Stimulated activated CD4-positive, alpha-beta T cell treated with anti-CD3 and anti-CD28 coated beads, Interleukin-2, amount 100 ng/mL, for 4 hours (primary cell): ENCODE results near the gene ORM1.
"Not testable (repeated sequence)": the region's sequence is repeated elsewhere in the genome, so short reads cannot be mapped to it uniquely, and the experiment has no call there.

Experiments
- DNase-seq: peaks from one replicate; pipeline ENCODE4 v3.0.0-alpha.2; 2020; ENCODE audit warnings: low read depth

ORM1 gene

DNA sequence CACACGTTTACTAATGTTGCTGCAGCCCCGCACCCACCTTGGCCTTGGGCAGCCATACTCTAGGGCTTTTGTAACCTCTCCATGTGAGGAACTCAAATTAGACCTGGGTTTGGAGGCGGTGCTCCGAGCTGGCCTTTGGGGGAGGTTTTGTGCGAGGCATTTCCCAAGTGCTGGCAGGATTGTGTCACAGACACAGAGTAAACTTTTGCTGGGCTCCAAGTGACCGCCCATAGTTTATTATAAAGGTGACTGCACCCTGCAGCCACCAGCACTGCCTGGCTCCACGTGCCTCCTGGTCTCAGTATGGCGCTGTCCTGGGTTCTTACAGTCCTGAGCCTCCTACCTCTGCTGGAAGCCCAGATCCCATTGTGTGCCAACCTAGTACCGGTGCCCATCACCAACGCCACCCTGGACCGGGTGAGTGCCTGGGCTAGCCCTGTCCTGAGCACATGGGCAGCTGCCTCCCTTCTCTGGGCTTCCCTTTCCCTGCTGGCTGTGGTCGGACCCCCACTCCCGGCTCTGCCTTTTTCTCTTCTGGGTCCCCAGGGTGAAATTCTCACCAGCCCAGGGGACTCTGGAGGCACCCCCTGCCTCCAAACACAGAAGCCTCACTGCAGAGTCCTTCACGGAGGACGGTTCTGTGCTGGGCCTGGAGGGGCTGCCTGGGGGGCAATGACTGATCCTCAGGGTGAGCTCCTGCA is at the start of gene ORM1:
Gene ORM1, plus strand, starts transcription at position 268 of the 701 bp plus-strand sequence. Its CDS starts 36 bp downstream, at position 304.
- not testable (repeated sequence) for DNase-seq

DNA sequence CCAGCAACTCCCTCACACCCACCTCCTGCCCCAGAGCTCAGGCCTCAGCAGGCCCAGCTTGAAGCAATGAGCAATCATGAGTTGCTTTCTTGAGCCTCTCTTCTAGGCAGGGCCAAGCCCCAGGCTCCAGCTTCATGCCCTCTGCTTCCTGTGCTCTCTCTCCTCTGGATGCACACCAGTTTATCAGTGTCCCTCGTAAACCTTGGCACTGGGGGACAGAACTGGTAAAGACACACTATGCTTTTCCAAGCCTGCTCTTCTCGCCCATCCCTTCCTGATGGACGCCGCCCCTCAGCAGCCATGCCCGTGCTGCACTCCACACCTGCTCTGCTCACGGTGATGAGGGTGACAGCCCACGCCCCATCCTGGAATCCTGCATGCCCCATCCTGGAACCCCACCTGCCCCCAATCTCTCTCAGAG is 49.4 kb upstream of the ORM1 start:
- DNase-seq, result no peak

DNA sequence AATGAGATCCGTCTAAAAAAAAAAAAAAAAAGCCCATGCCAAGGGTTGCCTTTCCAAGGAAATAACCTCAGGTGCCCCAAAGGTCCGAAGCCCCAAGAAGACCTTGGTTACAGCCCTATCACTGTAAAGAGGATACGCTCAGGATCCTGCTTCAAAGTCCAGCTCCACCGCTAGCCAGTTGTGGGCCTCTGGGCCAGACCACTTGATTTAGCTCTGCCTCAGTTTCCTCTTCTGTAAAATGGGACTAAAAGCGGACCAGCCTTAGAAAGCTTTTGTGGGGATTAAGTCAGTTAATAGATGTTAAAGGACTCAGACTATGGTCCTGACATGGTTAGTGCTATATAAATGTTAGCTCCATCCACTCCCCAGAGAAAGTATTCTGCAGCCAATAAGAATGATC is 48.7 kb upstream of the ORM1 start:
- DNase-seq, result no peak

DNA sequence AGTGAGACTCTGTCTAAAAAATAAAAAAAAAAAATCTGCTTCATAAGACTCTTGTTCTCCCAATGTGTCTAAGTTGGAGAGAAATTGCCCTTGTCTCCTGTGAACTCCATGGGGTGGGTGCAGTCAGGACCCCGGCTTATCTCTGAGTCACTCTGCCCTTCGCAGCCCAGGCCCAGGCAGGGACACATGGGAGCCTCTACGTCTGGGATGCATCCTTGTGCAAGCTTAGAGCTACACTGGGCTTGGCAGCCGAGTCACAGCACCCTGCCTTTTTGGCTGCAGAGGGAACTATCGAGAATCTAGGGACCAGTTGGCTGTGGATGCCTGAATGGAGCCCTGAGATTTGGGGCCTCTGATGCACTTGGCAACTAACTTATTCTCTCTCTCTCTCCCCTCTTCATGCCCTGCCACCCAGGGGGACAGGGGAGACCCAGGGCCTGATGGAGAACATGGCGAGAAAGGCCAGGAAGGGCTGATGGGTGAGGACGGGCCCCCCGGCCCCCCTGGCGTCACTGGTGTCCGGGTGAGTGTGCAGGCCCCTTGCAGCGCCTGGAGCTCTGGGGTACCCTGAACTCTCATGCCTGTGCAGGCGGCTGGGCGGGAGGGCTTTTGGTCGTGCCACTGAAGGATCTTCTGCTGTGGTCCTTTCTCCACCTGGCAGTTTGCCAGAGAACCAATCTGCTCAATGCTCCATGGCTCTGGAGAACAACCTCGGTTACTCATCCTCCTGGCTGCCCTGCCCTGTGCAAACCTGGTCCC is 47.5 kb upstream of the ORM1 start:
- DNase-seq, result no peak

DNA sequence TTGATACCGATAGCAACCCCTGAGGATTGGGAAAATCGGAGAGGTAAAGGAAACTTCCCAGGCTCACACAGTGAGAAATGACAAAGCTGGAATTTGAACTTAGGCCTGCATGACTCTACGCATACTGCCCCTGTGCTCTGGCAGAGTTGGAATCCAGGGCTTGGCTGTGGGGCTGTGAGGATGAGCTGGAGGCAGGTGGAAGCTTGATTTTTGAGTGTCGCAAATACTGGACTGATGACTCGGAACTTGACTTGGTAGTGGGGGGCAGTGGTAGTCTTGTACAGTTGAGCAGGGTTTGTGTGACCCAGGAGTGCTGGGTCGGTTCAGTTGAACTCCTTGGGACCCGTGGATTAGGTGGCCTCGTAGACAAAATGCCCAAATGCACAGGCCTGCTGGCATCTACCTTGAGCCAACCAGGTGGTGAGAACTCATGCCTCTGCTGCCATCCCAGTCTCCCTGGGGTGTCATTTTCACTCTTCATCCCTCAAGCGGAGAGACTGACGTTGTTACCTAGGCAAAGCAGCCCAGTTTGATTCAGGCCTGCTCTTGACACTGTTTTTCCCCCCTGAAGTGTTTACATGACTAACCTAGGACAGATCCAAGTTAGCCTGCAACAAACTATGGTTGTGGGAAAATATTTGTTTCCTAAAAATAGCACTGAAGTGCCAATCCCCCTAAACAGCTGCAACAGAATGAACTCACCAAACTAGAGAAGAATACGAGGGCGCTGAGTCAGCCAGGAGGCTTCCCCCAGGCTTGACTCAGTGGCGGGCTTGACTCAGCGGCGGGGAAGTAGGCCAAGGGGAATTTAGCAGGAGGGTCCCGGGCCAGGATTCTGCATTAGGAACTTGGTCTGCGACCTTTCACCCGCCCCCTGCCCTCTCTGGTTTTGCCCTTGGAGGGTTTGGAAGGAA is 45.7 kb upstream of the ORM1 start:
- no peak for DNase-seq

DNA sequence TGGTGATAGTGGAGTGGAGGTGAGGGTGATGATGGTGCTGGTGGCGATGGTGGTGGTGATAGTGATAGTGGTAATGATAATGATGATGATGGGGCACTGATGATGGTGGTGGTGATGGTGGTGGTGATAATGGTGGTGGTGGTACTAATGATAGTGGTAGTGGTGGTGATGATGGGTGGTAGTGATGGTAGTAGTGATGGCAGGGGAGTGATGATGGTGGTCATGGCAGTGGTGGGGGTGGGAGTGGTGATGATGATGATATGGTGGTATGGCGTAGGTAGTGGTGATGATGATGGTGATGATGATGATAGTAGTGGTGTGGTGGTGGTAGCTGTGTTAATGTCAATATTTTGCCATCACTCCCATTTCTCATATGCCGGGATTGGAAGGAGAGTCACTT is 44.5 kb upstream of the ORM1 start:
- DNase-seq, result no peak

DNA sequence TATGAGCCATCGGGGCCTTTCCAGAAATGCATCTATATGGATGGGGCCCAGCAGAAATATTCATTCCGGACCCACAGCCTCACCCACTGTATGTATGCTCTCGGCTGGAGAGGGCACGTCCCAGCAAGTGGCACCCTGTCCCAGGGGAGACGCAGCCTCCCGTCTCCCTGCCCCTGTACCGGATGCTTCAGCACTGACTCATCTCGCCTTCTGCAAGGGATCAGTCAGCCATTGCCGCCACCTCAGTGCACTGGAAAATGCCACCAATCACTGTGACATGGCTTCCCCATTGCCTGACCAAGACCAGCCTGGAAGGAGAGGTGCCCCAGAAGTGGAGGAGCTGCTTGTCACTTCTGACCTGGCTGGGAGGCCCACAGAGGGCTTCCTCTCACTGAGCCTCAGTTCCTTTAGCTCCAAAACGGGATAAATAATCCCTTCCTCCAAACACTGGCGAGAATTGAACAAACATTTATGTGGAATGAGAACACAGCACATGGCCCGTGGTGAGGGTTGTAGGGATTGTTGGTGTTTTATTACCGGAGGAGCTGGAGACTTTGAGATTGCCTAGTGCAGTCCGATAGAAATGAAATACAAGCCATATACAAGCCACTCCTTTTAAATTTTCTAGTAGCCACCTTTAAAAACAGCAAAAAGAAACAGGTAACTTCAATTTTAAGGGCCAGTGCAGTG is 43.9 kb upstream of the ORM1 start:
- DNase-seq, result no peak

DNA sequence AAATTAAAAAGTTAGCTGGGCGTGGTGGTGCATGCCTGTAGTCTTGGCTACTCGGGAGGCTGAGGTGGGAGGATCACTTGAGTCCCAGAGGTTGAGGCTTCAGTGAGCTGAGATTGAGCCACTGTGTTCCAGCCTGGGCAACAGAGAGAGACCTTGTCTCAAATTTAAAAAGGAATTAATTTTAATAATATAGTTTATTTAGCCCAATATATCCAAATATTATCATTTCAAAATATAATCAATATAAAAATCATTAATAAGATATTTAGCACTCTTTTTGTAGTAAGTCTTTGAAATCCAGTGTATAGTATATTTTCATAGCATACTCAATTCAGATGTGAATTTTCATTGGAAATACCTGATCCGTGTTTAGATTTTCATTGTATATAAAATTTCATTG is 43.2 kb upstream of the ORM1 start:
- no peak for DNase-seq

DNA sequence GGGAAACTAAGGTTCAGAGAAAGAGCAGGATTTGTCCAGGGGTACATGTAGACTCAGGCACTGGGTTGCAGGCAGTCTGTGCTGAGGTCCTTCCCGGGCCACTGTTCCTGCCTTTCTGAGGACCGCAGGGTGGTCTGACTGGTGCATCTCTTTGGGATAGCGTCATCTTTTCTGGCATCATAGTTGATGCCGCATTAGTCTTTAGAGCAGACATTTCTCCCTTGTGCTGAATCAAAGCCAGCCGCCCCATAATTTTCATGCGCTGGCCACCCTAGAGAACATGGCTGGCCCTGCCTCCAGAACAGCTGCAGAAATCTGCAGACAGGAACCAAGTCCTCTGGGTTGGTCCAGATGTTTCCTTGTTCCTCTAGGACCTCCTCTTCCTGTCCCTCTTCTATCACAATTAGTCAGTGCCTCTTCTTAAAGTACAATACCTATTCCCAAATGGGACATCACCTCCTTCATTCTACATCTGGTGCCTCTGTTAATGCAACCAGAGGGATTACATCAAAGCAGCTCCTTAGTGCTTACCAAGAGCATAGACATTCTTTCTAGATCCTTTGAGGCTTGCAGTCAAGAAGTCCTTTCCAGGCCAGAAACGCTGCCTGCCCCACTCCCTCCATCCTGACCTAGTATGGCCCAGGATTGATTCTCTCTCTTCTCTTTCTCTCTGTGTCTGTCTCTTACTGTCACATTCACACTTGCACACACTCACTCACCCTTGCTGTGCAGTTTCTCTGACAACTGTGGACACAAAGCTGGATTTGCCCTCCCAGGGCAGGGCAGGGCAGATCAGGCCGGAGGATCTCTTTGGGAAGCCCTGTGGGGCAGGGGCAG is 42.0 kb upstream of the ORM1 start:
- no peak for DNase-seq

DNA sequence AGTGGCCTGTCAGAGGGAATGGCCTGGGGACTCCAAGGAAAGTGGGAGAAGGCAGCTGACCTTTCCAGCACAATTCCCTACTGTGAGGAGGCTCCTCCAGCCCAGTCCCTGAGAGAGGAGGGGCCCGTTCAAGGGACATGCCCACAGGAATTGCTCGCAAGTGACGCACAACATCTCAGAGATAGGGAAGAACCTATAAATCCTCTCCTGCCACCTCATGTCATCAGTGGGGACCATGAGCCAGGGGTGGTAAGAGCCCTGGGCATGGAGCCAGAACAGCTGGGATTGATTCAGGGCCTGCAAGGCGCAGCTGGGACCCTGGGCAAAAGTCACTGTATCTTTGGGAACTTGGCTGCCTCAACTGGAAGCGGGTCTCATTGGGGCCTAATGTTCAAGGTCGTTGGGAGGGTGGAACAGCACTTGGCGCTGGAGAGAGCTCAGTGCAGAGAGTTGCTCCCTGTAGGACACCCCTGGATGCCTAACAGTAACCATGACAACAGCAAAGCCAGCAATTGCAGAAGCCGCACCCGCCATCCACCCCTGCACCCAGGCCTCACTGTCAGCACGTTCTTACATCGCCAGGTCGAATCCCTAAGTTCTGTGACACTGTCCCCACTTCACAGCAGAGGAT is 41.3 kb upstream of the ORM1 start:
- DNase-seq, result no peak

DNA sequence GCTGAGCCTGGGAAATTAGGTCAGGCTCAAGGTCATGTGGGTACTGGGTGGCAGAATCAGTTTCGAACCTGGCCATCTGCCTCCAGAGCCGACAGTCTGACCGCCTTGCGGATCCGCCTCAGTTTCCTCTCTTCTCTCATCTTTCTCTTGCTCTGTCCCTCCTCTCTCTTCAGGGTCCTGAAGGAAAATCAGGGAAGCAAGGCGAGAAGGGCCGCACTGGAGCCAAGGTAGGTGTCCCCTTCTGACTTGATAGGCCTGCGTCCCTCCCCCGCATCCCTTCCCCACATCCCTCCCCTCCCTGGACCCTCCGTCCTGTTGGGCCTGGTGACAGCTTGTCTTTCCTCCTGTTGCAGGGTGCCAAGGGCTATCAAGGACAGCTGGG is 40.8 kb upstream of the ORM1 start:
- no peak for DNase-seq

DNA sequence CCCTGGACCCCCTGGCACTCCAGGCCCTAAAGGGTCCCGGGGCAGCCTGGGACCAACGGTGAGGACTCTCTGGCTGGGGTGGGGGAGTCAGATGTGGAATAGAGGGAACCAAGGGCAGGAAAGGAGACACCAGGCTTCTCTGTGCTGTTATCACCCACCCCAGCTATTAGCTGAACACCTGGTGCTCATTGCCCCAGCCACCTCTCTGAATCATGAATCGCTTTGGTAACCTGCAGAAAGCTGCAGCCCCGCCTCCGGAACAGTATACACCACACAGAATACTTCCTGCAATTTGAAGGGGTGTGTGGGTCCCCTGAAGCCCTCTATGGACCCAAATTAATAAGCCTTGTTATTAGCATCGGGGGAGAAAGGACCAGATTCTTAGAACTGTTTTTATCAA is 40.4 kb upstream of the ORM1 start:
- DNase-seq, result no peak

DNA sequence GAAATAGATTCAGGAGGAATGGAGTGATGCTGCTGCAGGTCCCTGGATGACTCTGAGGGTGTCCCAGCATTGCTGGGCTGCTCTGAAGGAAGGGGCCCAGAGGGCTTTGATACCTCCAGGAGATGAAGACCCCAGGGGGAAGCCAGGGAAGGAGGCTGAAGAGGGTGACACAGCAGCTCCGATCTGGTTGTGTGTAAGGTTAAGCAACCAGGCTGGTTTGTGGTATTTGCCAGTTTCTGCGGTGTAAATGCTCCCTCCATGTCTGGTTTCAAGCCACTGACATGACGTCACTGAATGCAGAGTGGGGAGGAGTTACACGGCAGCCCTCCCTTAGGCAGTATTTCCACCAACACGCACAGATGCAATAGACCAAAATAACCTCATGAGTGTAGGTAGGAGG is 40.0 kb upstream of the ORM1 start:
- DNase-seq, result no peak

DNA sequence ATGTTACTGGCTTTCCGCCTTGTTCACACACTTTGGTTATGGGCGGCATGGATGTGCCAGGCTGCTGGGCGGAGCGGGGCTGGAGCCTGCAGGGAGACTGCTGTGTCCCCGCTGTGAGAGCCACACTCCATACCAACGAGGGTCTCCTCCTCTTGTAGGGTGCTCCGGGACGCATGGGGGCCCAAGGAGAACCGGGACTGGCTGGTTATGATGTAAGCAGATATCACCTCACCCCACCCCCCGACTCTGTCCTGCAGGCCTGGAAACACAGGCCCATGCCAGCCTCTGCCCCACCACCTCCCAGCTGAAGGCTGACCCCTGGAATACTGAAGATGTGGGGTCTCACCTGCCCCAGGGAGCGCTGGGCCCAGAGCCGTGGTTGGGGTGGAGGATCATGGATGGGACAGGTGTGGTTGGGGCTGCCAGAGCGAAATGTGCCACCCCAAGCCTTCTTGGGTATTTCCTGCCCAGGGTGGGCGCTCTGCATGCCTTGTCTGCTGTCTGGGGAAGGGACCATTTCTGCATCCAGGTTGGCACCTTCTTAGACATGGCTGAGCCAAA is 39.3 kb upstream of the ORM1 start:
- DNase-seq, result no peak

DNA sequence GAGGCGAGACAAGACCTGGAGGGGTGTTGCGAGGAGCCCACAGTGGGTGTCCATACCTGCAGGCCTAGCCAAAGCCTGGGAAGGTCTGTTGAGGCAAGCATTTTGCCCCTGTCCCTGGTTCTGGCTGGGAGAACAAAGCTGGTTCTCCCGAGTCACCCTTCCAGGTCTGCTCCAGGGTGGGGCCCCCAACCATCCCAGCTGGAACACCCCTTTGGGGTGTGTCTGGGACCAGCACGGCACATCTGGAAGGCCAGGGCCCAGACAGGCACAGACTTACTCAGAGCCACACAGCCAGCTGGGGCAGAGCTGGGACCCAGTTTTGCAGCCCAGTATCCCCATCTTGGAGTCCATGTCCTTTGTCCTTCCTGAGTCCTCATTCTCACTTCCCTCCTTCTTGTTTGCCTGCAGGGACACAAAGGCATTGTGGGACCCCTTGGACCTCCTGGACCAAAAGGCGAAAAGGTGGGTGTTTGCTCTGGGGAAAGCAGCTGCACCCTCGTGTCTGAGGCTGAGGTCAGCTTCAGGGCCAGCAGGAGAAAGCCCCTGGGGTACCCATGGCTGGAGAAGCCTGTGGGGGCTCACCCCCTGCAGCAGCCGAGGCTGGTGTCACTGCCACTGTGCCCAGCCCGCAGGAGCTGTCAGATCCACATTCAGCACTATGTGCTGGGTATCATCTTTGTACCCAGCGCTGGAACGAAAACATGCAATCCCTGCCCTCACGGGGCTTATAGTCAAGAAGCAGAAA is 38.4 kb upstream of the ORM1 start:
- no peak for DNase-seq

DNA sequence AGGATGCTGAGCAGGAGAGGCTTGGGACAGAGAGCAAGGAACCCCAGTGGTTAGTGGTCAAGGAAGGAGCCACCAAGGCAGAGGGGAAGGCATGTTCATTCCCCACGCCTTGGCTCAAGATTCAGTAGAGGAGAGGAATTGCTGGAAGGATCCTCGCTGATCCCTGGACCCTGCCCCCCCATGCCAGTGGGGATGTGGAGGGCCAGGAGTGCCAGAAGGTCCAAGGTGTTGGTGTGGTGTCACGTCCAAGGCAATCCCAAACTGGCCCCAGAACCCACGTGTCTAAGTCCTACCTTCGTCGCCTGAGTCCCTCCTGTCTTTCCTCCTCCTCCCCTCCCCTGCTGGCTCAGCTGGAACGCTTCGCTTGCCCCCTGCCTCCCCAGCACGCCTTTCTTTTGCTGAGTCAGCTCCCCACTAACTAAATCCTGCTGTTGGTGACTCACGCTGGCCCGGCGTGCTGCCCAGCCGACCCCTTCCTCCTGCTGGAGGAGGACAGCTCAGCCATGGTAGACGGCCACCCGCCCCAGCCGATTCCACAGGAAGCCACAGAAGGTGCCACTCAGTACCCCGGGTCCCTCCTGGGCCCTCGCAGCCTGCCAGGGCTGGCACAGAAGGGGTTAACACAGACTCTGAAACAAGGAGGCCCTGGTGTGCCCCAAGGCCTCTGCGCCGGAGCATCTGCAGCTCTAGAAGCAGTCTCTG is 37.6 kb upstream of the ORM1 start:
- DNase-seq, result no peak

DNA sequence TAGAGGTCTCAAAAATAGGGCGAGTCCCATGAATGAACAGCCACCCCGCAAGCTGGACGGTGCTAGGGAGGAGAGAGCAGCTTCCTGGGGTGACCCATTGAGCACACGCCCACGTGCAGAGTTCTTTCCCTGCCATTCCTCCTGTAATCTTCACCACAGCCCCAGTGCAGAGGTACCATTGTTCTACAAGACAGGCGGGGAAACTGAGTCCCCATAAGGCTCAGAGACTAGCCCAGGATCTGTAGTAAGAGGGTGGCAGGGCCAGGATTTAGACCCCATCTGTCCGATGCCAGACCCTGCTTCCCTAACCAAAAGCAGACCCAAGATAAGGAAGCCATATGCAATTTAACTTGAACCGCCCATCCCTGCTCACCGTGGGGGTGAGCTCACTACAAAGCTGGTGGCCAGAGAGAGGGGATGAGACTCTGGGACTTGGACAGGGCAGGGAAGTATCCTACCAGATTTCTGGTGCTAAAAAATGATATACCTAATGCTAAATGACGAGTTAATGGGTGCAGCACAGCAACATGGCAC is 36.7 kb upstream of the ORM1 start:
- DNase-seq, result no peak

DNA sequence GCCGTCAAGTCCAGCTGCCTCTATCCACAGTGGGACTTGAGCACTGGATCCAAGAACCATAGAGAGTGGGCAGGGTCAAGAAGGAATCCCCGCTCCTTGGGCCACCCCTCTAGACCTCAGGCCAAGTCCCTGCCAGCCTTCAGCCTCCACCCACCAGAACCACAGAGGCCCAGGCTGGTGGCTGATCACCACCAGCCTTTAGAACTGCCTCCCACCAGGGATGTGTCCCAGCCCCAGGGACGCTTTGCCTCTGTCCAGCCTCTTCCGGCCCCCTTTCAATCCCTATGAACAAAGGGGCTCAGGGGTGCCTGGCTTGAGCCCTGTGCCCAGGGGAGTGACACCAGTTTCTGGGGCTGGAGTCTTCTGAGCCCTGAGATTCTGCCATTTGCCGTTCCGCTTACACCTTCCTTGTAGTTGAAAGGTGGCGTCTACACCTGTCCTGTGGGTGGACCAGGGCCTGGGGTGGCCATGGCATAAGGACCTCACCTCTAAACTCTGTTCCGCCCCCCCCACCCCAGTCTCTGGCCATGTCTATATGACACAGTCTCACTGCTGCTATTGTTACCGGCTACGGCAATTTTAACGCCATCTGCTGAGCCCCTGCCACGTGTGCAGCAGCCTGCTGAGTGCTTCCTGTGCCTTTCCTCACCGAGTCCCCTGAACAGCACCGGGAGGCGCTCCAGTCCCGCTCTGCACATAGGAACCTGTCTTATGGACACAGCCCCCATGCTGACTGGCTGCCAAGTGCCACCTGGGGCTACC is 35.7 kb upstream of the ORM1 start:
- no peak for DNase-seq
